CD14-positive monocyte (primary cell): Measurements from ENCODE around the gene ADH6. TPM values are rescaled to one million over a fixed set of nuclear protein-coding genes. Genes with fewer than 3 reads are reported as not detected.

Experiments used
- DNase-seq, 3 donors: peaks; one replicate each; pipeline ENCODE4 v3.0.0-alpha.2; 2011 to 2022
- H2AFZ ChIP-seq: 2 replicates; pipeline ENCODE4 v1.6.0; 2012; ENCODE audit warnings: mild to moderate bottlenecking, low read depth, low read length, inconsistent platforms; ENCODE audit not compliant: insufficient read depth, poor library complexity, severe bottlenecking
- H3K27ac ChIP-seq, 2 donors: 1 replicate in 1 of 2; 2 replicates in 1 of 2; pipeline ENCODE4 v1.5.1; 2012 to 2013; ENCODE audit warnings: low read length in 2 of 2, control low read depth in 1 of 2, inconsistent platforms in 1 of 2, low read depth in 1 of 2, mild to moderate bottlenecking in 1 of 2
- H3K27me3 ChIP-seq, 2 donors: one replicate each; pipeline versions ENCODE4 v1.6.0 to v1.6.1; 2011 to 2013; ENCODE audit warnings: low read length in 2 of 2; ENCODE audit not compliant: control insufficient read depth in 2 of 2, insufficient read depth in 2 of 2
- H3K36me3 ChIP-seq, 2 donors: replicated peaks in 1 of 2; 1 replicate in 1 of 2; 2 replicates in 1 of 2; pipeline versions ENCODE4 v1.5.1 to v1.6.1; 2012 to 2013; ENCODE audit warnings: low read length in 2 of 2, control low read depth in 1 of 2, inconsistent platforms in 1 of 2, mild to moderate bottlenecking in 1 of 2; ENCODE audit not compliant: insufficient read depth in 2 of 2, control insufficient read depth in 1 of 2
- H3K4me1 ChIP-seq, 2 donors: 1 replicate in 1 of 2; 2 replicates in 1 of 2; pipeline versions ENCODE4 v1.5.1 to v1.6.1; 2012 to 2013; ENCODE audit warnings: low read length in 2 of 2, control low read depth in 1 of 2, inconsistent platforms in 1 of 2, mild to moderate bottlenecking in 1 of 2, moderate library complexity in 1 of 2; ENCODE audit not compliant: insufficient read depth in 2 of 2, control insufficient read depth in 1 of 2
- H3K4me2 ChIP-seq: replicated peaks from 2 replicates; pipeline ENCODE3; 2012; ENCODE audit warnings: low read length, moderate library complexity, mild to moderate bottlenecking; ENCODE audit not compliant: poor library complexity, severe bottlenecking; ENCODE audit errors: extremely low read depth
- H3K4me3 ChIP-seq, 3 experiments: fragments of 200-600 bp in 1 of 3; sonication (generic) in 1 of 3; replicated peaks in 1 of 3; 1 replicate in 2 of 3; 2 replicates in 1 of 3; pipeline ENCODE4 v1.5.1; 2011 to 2013; ENCODE audit warnings: low read length in 3 of 3, mild to moderate bottlenecking in 3 of 3, control low read depth in 2 of 3, low read depth in 2 of 3, inconsistent platforms in 1 of 3, moderate library complexity in 1 of 3
- H3K79me2 ChIP-seq: 2 replicates; pipeline ENCODE4 v1.6.0; 2012; ENCODE audit warnings: mild to moderate bottlenecking, control low read depth, inconsistent platforms, low read length, moderate library complexity; ENCODE audit not compliant: insufficient read depth
- H3K9ac ChIP-seq: 2 replicates; pipeline ENCODE4 v1.6.0; 2017; ENCODE audit warnings: low read length, mild to moderate bottlenecking; ENCODE audit not compliant: insufficient read depth, poor library complexity, severe bottlenecking
- H3K9me3 ChIP-seq, 2 donors: replicated peaks in 1 of 2; 1 replicate in 1 of 2; 2 replicates in 1 of 2; pipeline versions ENCODE4 v1.5.1 to v1.6.1; 2012 to 2013; ENCODE audit warnings: low read length in 2 of 2, control low read depth in 1 of 2; ENCODE audit not compliant: control insufficient read depth in 1 of 2, insufficient read depth in 1 of 2
- H4K20me1 ChIP-seq: 2 replicates; pipeline ENCODE4 v1.6.0; 2012; ENCODE audit warnings: mild to moderate bottlenecking, low read length, control low read depth, moderate library complexity; ENCODE audit not compliant: insufficient read depth
- H3K27ac Mint-ChIP-seq, 7 donors: one replicate each; pipeline ENCODE4 v1.8.0; 2020; ENCODE audit warnings: mild to moderate bottlenecking in 7 of 7, mixed read lengths in 7 of 7, moderate library complexity in 6 of 7, inconsistent platforms in 2 of 7
- H3K27me3 Mint-ChIP-seq, 3 donors: one replicate each; pipeline ENCODE4 v1.8.0; 2021 to 2022; ENCODE audit warnings: low read depth in 3 of 3, mild to moderate bottlenecking in 3 of 3, mixed read lengths in 3 of 3, moderate library complexity in 3 of 3, inconsistent platforms in 1 of 3
- H3K36me3 Mint-ChIP-seq, 2 donors: one replicate each; pipeline ENCODE4 v1.8.0; 2020; ENCODE audit warnings: mixed read lengths in 2 of 2, inconsistent platforms in 1 of 2, mild to moderate bottlenecking in 1 of 2
- H3K4me1 Mint-ChIP-seq: one replicate; pipeline ENCODE4 v1.8.0; 2020; ENCODE audit warnings: mild to moderate bottlenecking, mixed read lengths
- H3K4me3 Mint-ChIP-seq, 2 donors: one replicate each; pipeline ENCODE4 v1.8.0; 2020; ENCODE audit warnings: mild to moderate bottlenecking in 2 of 2, mixed read lengths in 2 of 2, moderate library complexity in 1 of 2
- H3K9me3 Mint-ChIP-seq, 7 donors: one replicate each; pipeline ENCODE4 v1.8.0; 2020 to 2022; ENCODE audit warnings: mixed read lengths in 7 of 7, mild to moderate bottlenecking in 6 of 7, moderate library complexity in 6 of 7, inconsistent platforms in 2 of 7
- WGBS: methylation state at CpG from one replicate; pipeline ENCODE4 v1.1.5; 2013; ENCODE audit warnings: missing lambda C conversion rate; ENCODE audit not compliant: insufficient coverage; 5-methylcytosine and 5-hydroxymethylcytosine counted together
- intact Hi-C, 2 donors: fragments of 100-400 bp; cut with micrococcal nuclease; formaldehyde crosslinking; loops; one replicate each; pipeline versions ENCODE4 v1.15.0 to v1.15.1; 2023
- polyA plus RNA-seq, 3 donors: library from polyadenylated mRNA; depleted of rRNA in 1 of 3; unstranded in 2 of 3; stranded (reverse) in 1 of 3; fragments of 300-500 nt in 2 of 3; fragments of >200 nt in 1 of 3; fragmentation: Illumina TruSeq in 2 of 3; gene quantifications; 1 replicate in 2 of 3; 2 replicates in 1 of 3; pipeline ENCODE4 v1.2.3, GENCODE V29; 2012 to 2021
- TF ChIP-seq, protein P1 (sequence below): fragments of 200-600 bp; IDR thresholded peaks from one replicate; pipeline ENCODE4 v1.8.0; 2022; ENCODE audit warnings: antibody characterized with exemption, mild to moderate bottlenecking

The ADH6 gene
- polyA plus RNA-seq, 3 donors, result not detected

DNA sequence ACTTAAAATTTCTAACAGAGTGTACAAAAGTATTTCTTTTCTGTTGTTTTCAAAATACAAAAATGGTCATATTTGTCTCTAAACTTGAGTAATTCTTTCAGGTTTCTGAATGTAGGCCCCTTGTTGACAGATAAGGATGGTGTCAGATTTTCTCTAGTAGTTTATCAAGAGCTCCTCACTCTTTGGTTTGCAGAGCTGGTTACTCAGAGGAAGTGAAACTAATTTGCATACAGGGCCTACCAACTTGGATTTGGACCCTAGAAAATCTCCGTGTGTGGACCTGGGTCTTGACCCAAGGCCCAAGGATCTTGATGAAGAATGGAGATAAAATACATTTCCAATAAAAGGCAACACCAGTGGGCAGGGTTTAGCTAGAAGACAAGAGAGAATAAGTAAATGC, 433 bp upstream of the ADH6 start:
- no peaks in the 10 kb centered on the region for H3K36me3 Mint-ChIP-seq
- Histone ChIP-seq H3K79me2 (no peaks in the 10 kb centered on the region), H2AFZ (no peak overlapping the region), H3K27ac (no peak overlapping the region), H3K9ac (no peak overlapping the region), H3K9me3 (peaks cover 0 to 6% of the 10 kb centered on the region in 2 donors), H3K27me3 (no peaks in the 10 kb centered on the region), H4K20me1 (no peaks in the 10 kb centered on the region), H3K4me2 (no peak overlapping the region), H3K4me1 (no peaks in the 10 kb centered on the region), H3K4me3 (no peak overlapping the region), H3K36me3 (no peaks in the 10 kb centered on the region)
- no peak for DNase-seq
- H3K4me3 Mint-ChIP-seq, result no peak overlapping the region
- intact Hi-C loops, result no loop called here
- H3K27me3 Mint-ChIP-seq, result no peaks in the 10 kb centered on the region
- WGBS, result no CpG with 5 or more reads among the region's 1 CpG
- no peaks in the 10 kb centered on the region for H3K4me1 Mint-ChIP-seq
- peaks cover 6 to 15% (median 8%) of the 10 kb centered on the region in 7 donors for H3K9me3 Mint-ChIP-seq
- TF ChIP-seq, protein P1, sequence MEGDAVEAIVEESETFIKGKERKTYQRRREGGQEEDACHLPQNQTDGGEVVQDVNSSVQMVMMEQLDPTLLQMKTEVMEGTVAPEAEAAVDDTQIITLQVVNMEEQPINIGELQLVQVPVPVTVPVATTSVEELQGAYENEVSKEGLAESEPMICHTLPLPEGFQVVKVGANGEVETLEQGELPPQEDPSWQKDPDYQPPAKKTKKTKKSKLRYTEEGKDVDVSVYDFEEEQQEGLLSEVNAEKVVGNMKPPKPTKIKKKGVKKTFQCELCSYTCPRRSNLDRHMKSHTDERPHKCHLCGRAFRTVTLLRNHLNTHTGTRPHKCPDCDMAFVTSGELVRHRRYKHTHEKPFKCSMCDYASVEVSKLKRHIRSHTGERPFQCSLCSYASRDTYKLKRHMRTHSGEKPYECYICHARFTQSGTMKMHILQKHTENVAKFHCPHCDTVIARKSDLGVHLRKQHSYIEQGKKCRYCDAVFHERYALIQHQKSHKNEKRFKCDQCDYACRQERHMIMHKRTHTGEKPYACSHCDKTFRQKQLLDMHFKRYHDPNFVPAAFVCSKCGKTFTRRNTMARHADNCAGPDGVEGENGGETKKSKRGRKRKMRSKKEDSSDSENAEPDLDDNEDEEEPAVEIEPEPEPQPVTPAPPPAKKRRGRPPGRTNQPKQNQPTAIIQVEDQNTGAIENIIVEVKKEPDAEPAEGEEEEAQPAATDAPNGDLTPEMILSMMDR, result no peak
- H3K27ac Mint-ChIP-seq, result no peak overlapping the region

DNA sequence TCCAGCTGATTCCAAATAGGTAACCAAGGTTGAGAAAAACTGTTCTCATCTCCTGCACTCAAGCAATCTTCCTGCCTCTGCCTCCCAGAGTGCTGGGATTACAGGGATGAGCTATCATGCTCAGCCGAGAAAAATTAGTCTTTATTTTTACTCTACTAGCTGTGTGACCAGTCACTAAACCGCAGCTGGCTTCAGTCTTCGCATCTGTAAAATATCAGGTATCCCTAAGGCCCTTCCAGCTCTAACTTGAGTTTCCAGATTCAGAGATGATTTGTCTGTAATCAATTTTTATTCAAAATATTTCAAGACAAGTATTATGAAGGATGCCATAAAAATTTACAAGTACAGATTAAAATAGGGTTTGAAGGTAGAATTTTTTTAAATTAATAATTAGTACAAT, 3.5 kb downstream of the ADH6 start:
- Mint-ChIP-seq H3K4me1 (no peaks in the 10 kb centered on the region), H3K4me3 (no peak overlapping the region), H3K36me3 (no peaks in the 10 kb centered on the region), H3K9me3 (peaks cover 4 to 17% (median 6%) of the 10 kb centered on the region in 7 donors), H3K27ac (no peak overlapping the region), H3K27me3 (no peaks in the 10 kb centered on the region)
- Histone ChIP-seq H3K4me1 (no peaks in the 10 kb centered on the region), H3K4me3 (no peak overlapping the region), H3K9me3 (peaks cover 0 to 9% of the 10 kb centered on the region in 2 donors), H3K9ac (no peak overlapping the region), H2AFZ (no peak overlapping the region), H3K79me2 (no peaks in the 10 kb centered on the region), H3K4me2 (no peak overlapping the region), H3K27ac (no peak overlapping the region), H4K20me1 (no peaks in the 10 kb centered on the region), H3K36me3 (no peaks in the 10 kb centered on the region), H3K27me3 (no peaks in the 10 kb centered on the region)
- intact Hi-C loops, result no loop called here
- WGBS, result 100% methylated on average over 1 of the region's 3 CpGs
- TF ChIP-seq, protein P1, result no peak
- DNase-seq, result no peak
